A549 (cell line): Measurements from ENCODE around the gene GABRR1.

ENCODE experiments used
- JUNB ChIP-seq: fragments of >200 bp; sonication (Bioruptor Twin); formaldehyde crosslinking; IDR thresholded peaks from 2 replicates; pipeline ENCODE4 v1.6.1; 2016
- MYC ChIP-seq: IDR thresholded peaks from 2 replicates; pipeline ENCODE4 v1.6.1; 2012; ENCODE audit warnings: mild to moderate bottlenecking, inconsistent platforms, low read length, improper control_type of control experiment, borderline replicate concordance
- RCOR1 ChIP-seq: fragments of 150-350 bp; IDR thresholded peaks from 2 replicates; pipeline ENCODE4 v1.6.1; 2014; ENCODE audit warnings: antibody characterized with exemption, low read length, low read depth

DNA sequence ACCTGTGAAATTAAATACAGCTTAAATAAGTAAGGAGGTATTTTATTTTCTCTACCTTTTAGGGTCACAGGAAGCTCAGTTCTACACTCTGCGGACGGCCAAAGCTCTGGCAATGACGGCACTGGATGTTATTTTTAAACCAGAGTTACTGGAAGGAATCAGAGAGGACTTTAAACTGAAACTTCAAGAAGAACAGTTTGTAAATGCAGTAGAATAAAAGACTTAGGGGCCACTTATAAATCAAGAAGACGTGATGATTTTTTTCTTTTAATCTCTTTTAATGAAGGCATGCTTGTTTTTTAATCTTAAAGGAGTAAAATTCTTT, 55.1 kb downstream of the GABRR1 start:
- TF ChIP-seq RCOR1 (no peak), JUNB (no peak), MYC (no peak)
